Measurements from ENCODE around the gene MYO16.

- TF ChIP-seq CTCF (IDR thresholded peaks at IDR 0.05) (no peak), ZFX (IDR thresholded peaks at IDR 0.05; ENCODE audit: borderline replicate concordance) (no peak)
Observed at GRCh38 chr13:108769213-108770070, 140.0 kb downstream of the MYO16 start.
